Measurements from ENCODE around the gene SH3RF2.
"Not testable (repeated sequence)": the region's sequence is repeated elsewhere in the genome, so short reads cannot be mapped to it uniquely, and the experiment has no call there.

Gene SH3RF2

DNA sequence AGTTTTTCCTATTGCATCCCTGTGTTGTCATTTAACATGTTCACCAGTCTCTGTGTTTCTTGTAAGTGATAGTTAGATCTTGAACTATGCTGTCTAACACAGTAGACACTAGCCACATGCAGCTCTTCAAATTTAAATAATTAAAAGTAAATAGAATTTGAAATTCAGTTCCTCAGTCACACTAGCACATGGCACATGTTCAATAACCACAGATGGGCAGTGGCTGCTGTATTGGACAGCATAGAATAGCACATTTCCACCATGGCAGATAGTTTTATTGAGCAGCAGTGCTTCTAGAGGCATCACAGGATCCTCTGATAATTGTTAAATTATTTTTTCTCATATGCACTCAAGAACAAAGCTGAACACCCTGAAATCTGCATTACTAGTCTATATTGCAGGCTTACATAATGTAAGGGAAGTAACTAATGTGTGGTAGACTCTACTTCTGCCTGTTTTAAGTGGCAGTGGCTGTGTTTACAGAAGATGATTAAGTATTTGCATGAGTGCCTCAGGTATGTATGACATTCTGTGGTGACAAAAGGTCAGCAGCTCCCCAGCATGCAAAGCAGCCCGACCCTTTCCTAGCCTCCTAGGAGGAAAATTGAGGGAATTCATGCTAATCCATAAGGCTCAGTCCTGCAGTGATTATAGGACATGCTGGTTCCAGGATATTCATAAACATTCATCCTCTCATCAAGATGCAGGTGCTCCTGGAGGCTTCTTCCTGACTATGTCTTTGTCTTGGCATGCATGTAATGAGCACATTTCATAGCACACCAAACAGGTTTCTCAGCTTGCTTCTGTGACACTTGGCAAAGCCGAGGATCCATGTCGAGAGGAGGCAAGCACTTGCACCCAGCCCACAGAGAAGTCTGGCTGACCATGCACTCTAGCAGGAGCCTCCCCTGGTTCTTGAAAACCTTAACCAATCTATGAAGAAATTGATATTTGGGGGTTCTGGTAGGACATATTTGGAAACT is 45.5 kb downstream of the SH3RF2 start:
- no peak for DNase-seq

DNA sequence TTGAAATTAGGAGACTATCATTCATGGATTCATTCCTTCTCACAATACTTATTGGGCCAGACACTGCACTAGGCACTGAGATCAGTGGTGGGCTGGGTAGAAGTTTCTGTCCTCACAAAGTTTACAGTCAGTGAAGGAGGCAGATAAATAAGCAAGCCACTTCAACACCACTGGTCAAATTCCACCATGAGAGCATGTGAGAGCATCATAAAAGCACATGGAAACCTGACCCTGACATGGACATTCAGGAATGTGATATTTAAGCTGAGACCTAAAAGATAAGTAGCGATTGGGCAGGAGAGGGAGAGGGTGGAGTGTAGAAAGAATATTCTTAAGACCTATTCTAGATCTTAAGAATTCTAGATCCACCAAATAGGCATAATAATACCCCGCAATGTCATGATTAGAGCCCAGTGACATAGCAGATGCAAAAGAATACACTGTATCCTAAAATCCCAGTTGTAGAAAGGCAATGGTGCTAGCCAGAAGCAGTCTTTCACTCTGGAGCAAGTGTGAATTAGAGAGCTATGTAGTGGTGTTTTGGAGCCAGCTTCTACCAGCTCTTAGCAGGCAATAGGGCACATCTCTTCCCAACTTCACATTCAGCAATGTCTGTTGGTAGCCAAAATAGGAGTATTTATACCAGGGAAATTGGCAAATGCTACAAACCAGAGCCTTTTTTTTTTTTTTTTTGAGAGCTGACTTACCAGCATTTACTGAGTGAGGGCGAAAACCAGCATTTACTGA is 46.4 kb downstream of the SH3RF2 start:
- no peak for DNase-seq

GRCh38 chr5:145983446-145983845 is 47.1 kb downstream of the SH3RF2 start:
- DNase-seq, result no peak

- DNase-seq, result no peak
Observed at GRCh38 chr5:145984072-145984471, 47.7 kb downstream of the SH3RF2 start.

DNA sequence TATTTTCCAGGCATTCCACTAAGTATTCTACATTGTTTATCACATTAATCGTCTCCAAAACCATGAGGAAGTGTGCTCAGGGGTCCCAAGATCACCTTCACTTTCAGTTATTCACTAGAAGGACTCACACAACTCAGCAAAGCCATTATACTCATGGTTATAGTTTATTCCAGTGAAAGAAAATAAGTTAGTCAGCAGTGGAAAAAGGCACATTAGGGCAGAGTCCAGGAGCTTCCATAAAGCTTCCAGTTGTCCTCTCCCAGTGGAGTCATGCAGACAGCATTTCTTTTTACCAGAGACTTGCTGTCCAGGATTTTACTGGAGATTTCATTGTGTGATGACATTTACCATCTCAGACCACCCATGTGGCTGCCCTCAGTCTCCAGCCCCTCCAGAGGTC is 51.5 kb downstream of the SH3RF2 start:
- DNase-seq, result no peak

- DNase-seq, result no peak
Observed at GRCh38 chr5:145988993-145989392, 52.6 kb downstream of the SH3RF2 start.

DNA sequence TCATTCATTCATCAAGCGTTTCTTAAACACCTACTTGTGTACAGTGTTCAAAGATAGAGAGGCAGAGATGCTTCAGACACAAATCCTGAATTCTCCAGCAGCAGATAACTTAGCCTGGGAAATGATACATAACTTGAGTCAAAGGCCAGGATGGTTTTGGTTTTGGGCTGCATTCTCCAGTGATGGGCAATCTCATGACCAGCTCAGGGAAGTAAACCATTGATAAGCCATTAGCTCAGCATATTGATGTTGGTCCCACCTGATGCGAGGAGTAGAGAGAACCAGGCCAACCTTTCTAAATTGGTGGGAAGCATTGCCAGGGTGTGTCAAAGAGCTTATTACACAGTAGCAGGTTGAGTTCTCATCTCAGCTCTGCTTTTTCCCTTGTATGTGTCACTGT is 53.0 kb downstream of the SH3RF2 start:
- DNase-seq, result no peak

- no peak for DNase-seq
Observed at GRCh38 chr5:145990170-145990569, 53.8 kb downstream of the SH3RF2 start.

DNA sequence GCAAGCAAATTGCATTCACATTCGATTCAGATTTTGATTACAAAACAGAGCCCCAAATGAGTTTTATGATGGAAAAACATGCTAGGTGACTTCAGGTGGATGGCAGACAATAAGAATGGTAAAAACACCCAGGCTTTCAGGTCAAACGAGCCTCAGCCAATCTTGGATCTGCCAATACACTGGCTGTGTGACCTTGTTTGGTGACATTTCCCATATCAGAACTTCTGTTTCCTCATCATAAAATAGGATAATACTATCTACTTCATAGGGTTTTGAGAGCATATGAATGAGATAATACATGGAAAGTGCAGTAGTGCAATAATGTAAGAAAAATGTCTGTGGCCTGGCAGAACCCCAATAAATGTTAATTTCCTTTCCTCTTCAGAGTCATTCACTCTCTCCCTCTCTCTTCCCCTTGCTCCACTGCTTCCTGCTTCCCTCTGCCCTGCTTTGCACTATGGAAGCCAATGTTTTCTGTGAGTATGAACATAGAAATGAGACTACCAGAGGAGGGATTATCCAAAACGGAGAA is 54.7 kb downstream of the SH3RF2 start:
- no peak for DNase-seq

DNA sequence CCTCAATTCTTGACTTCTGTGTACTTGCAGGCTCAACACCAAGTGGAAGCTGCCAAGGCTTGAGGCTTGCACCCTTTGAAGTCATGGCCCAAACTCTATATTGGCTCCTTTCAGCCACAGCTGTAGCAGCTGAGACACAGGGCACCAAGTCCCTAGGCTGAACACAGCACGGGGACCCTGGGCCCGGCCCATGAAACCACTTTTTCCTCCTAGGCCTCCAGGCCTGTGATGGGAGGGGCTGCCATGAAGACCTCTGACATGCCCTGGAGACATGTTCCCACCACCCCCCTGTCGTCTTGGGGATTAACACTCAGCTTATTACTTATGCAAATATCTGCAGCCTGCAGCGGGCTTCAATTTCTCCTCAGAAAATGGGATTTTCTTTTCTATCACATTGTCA is 57.2 kb downstream of the SH3RF2 start:
- DNase-seq, result not testable (repeated sequence)

- no peak for DNase-seq
Observed at GRCh38 chr5:145996135-145996534, 59.8 kb downstream of the SH3RF2 start.

DNA sequence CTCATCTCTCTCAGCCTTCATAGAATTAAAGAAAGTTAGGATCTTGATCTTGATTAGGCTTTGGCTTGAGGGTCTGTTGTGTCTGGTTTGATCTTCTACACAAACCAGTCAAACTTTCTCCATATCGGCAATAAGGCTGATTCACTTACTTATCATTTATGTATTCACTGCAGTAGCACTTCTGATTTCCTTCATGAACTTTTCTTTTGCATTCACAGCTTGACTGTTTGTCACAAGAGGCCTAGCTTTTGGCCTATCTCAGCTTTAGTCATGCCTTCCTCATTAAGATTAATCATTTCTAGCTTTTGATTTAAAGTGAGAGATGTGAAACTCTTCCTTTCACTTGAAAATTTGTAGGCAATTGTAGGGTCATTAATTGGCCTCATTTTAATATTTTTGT is 62.8 kb downstream of the SH3RF2 start:
- no peak for DNase-seq

DNA sequence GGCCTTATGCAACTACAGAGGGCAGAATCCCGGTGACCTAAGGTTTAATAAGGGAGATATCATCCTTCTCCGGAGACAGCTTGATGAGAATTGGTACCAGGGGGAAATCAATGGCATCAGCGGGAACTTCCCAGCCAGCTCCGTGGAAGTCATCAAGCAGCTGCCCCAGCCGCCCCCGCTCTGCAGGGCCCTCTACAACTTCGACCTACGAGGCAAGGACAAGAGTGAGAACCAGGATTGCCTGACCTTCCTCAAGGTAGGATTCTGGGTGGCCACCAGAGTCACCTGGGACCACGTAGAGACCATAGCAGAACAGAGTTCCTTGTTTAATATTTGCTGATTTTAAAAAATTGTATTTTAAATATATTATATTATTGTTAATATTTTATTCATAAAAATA is 63.7 kb downstream of the SH3RF2 start:
- no peak for DNase-seq

DNA sequence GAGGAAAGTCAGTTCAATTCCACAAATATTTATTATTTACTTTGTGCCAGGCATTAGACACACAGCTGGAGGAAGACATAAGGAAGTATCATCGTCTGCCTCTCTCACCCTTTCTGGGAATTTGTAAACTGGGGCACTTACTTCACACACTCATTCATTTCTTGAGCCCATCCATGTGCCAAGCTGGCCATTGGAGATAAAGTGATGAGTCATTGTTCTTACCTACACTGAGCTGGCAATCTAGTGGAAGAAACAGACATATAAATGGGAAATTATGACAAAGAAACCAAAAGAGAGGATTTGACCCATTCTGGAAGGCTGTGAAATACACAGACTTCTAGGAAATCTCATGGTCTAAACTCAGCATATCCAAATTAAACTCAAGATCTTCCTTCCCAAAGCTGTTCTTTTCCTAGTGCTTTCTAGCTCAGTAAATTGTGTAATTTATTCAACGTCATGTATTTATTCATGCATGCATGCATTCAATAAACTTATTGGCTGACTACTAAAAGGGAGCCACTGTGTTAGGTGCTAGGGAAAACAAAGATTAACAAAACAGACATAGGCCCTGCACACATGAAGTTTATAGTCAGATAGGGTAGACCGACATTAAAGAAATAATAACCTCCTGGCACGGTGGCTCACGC is 65.3 kb downstream of the SH3RF2 start:
- no peak for DNase-seq

DNA sequence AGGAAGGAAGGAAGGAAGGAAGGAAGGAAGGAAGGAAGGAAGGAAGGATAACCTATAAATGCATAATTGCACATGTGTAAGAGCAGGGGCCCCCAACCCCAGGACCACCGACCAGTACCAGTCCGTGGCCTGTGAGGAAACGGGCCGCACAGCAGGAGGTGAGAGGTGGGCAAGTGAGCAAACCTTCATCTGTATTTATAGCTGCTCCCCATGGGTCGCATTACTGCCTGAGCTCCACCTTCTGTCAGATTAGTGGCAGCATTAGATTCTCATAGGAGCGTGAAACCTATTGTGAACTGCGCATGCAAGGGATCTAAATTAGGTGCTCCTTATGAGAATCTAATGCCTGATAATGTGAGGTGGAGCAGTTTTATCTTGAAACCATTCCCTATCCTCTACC is 66.1 kb downstream of the SH3RF2 start:
- no peak for DNase-seq

DNA sequence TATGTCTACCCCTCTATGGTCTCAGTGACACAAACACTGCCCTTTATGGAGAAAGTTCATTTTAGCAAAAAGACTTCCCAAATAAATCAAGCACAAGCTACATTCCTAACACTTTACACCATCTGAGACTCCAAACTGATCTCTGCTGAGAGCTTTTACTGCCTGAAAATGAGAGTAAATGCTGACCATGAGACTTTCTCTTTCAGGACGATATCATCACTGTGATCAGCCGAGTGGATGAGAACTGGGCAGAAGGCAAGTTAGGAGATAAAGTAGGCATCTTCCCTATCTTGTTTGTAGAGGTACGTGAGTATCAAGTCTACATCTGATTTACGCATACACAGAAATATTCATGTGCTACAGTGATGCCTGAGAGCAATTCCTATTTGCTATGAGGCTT is 67.5 kb downstream of the SH3RF2 start:
- DNase-seq, result no peak

DNA sequence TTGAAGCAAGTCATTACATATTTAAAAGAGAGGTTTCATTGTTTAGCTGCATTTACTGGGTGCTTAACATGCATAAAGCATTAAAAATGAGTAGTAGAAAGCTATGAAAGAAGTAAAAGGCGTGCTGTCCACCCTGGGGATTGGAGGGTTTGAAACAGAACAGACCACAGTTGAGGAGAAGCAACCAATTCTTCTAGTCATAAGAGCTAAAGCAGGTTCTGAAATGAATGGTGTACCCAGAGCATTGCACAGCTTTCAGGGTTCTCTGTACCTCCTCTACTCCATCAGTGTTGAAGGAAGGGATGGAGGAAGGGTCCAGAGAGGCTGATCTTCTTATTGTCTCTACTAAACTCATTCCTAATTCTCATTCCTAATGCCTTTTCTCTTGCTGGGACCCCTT is 68.9 kb downstream of the SH3RF2 start:
- no peak for DNase-seq

DNA sequence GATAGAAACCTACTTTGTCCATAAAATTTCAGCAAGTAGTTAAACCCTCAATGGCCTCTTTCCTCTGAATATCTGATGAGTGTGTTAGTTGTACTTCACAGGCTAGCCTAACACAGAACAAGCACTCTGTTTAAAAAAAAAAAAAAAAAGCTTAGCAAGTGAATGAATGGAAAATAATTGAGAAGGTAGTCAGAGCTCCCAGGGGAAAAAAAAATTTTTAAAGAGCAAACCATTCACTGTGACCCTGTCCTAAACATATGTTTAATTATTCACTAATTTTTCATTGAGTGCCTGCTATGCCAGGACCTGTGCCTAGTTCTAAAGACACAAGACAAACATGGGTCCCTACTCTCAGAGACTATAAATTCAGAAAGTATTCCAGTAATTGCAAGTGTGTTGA is 69.3 kb downstream of the SH3RF2 start:
- DNase-seq, result no peak

GRCh38 chr5:146006470-146007190 is 70.3 kb downstream of the SH3RF2 start:
- DNase-seq, result no peak

DNA sequence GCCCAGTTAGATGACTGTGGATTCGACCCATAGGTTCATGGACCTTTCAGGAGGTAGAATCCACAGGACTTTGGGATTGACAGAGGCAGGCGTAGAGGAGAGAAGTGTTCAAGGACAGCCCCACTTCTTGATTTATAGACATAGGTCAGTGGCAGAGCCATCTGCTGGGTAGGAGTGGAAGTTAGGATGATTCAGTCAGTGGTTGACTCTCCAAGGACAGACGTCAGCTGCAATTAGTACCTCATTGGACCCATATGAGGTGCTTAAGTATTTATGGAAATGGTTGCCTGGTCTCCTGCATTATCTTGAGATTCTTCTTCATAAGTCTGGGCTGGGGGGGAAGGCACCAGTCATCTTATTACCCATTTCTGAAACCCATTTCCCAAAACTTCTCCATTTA is 70.9 kb downstream of the SH3RF2 start:
- no peak for DNase-seq

DNA sequence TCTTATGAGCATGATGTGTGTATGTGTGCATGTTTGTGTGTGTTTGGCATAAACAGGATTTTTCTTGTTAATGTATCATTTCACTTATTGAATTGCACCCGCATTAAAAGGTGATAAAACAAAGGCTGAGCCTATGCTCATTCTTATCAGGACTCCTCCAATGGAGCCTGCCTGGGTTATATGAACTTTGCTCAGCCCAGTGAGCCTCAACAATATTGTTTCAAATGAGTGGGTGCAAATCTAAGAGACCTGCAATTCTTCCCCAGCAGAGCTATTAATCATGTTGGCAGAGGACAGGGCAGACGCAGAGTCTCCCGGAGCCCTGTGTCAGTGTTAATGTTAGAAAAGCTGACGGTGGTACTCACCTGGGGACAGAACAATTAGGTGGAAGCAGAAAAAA is 71.6 kb downstream of the SH3RF2 start:
- no peak for DNase-seq

DNA sequence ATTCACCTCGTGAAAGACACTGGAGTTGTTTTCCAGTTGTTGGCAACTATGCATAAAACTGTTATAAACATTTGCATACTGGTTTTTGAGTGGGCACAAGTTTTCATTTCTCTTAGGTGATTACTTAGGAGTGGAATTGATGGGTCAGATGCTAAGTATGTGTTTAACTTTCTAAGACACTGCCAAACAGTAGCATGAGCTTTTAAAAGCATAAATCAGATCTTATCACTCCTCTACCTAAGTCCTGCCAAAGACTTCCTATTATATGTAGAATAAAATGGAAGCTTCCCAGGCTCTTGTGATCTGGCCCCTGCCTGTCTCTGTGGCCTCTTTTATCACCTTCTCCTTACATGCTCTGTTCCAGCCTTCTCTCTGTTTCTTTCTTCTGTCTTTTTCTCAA is 72.6 kb downstream of the SH3RF2 start:
- DNase-seq, result no peak

- DNase-seq, result not testable (repeated sequence)
Observed at GRCh38 chr5:146010447-146010846, 74.1 kb downstream of the SH3RF2 start.
